Limb (tissue), 2 donors: ENCODE results near the gene PCDHGA1.
A peak's percentile ranks its signal among the peaks of the same experiment; 100 is the strongest.

Experiments
- DNase-seq, 2 donors: peaks; one replicate each; pipeline ENCODE4 v3.0.0-alpha.2; 2016; ENCODE audit errors: extremely low spot score in 2 of 2

Gene PCDHGA1

GRCh38 chr5:141529873-141530272 is 199.6 kb downstream of the PCDHGA1 start:
- DNase-seq, result no peak

DNA sequence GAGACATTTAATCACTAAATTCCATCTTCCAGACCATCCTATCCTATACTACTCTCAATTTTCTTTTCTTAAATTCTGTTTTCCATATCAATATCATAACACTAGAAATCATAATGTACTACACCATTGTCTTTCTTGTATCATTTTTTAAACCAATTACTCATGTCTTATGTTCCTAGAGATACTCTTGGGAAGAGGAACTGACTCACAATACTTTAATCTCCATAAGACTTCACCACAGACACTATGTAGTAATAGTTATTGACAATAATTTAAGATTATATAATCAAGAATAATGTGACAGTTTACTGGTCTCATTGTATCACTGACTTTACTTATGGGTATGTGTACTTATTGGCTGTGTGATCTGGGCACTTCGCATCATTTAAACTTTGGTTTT is 202.4 kb downstream of the PCDHGA1 start:
- DNase-seq, result no peak

GRCh38 chr5:141533897-141534296 is 203.6 kb downstream of the PCDHGA1 start:
- DNase-seq, result no peak

DNA sequence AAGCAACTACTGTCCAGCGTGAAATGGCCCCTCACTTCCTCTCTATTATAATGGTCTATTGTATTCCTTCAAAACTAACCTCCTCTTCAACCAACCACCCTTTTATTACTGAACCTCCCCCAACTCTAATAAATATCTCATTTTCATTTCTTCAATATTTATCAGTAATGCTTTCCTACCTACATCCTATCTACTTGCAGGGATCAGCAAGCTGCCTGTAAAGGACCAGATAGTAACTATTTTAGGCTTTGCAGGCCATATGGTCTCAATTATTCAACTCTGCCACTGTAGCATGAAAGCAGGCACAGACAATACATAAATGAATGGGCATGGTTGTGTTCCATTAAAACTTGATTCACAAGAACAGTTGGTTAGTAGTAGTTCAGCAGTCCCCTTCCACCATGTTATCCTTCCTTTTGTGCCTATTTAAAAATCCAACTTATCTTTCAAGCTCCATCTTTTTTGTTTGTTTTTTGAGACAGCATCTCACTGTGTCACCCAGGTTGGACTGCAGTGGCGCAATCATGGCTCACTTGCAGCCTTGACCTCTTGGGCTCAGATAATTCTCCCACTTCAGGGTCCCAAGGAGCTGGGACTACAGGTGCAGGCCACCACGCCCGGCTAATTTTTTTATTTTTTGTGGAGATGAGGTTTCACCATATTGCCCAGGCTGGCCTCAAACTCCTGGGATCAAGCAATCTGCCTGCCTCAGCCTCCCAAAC is 204.3 kb downstream of the PCDHGA1 start:
- DNase-seq, result no peak

GRCh38 chr5:141543053-141543452 is 212.7 kb downstream of the PCDHGA1 start:
- DNase-seq, result no peak

DNA sequence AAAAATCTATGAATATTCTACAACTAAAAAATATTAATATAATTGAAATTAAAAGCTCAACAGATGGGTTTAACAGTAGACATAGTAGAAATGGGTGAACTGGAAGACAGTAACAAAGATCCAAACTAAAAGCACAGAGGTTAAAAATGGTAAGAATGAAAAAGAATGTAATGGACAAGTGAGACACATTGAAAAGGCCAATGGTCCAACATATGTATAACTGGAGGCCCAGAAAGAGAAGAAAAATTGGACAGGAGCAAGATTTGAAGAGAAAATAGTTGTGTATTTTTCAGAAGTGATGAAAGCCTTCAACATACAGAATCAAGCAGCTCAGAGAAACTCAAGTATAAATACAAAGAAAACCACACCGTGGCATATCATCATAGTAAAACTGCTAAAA is 217.2 kb downstream of the PCDHGA1 start:
- DNase-seq, result no peak

DNA sequence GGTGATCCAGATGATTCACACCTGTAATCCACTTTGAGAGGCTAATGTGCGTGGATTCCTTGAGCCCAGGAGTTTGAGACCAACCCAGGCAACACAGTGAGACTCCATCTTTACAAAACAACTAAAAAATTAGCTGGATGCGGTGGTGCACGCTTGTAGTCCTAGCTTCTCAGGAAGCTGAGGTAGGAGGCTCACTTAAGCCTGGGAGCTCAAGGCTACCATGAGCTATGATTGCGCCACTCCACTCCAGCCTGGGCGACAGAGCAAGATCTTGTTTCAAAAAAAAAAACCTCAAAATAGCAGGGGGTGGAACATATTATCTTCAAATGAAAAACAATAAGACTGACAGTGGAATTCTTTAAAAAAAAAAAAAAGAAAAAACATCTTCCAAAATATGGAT is 217.6 kb downstream of the PCDHGA1 start:
- no peak for DNase-seq

DNA sequence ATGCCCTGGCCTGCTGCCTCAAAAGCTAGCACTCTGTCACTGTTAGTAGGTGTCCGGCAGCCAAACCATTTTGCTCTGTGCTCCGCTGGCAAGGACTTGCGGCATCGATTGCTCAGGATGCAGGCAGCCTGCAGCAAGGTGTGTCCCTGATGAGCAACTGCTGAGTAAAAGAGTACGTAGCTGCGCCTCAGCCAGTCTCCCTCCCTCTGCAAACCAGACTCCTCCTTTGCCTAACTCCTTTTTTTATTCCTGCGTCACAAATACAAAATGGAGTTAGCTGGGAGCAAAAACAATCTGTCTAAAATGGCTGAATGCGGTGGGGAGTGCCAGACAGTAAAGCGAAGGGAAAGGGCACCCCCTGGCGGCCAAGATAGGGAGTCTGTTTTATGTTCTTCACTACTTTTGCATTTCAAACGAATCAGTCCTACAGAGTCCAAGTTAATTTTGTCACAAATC is 227.4 kb downstream of the PCDHGA1 start:
- peak; percentile 93 to 95 for DNase-seq

DNA sequence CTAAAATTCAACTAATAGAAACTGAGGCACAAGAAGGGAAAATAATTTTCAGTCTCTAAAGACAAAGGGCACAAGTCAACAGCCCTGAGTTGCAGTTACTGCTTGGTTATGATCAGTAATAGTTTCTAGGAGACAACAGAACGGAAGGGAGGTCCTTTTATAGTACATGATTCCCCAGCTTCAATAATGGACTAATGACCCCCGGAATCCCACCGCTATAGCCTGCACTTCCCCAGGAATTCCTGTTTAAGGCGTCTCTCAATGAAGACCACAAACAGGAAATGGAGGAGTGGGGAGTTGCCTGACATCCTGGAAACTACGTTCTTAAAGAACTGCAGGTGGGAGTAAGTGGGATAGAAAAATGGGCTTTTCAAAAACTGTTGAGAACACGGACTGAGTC is 227.8 kb downstream of the PCDHGA1 start:
- peak; percentile 16 to 30 for DNase-seq

- no peak for DNase-seq
Observed at GRCh38 chr5:141559461-141559860, 229.1 kb downstream of the PCDHGA1 start.

GRCh38 chr5:141560151-141560550 is 229.8 kb downstream of the PCDHGA1 start:
- peak in 1 of 2 donors; percentile 62 for DNase-seq

GRCh38 chr5:141560725-141561483 is 230.6 kb downstream of the PCDHGA1 start:
- peak; percentile 92 to 96 for DNase-seq
